HepG2 (cell line): Measurements from ENCODE around the gene ABRACL. TPM values are rescaled to one million over a fixed set of nuclear protein-coding genes. Genes with fewer than 3 reads are reported as not detected.
A peak's percentile ranks its signal among the peaks of the same experiment; 100 is the strongest.

Experiments used
- ATAC-seq: fragments of 200-7000 bp; cut with Tn5 transposase; 3 replicates; pipeline ENCODE4 v1.9.1; 2020; ENCODE audit warnings: mild to moderate bottlenecking, moderate library complexity
- BruUV-seq: library from RNA; stranded (reverse); fragments of 400-500 nt; replicated peaks from 2 replicates; lab custom pipeline; 2021; lab: Mats Ljungman, UMichigan
- CTCF ChIA-PET: fragments of 300-600 bp; formaldehyde crosslinking; extraction: SDS; loops from one replicate; lab custom pipeline; 2021; ENCODE audit warnings: low total read pairs, inconsistent platforms, low intra/inter-chr PET ratio; lab: Yijun Ruan, JAX
- POLR2A ChIA-PET: fragments of 350-600 bp; sonication (Branson Sonifier 250); formaldehyde crosslinking; loops from one replicate; lab custom pipeline; 2020; ENCODE audit warnings: antibody characterized with exemption, inconsistent platforms; lab: Yijun Ruan, JAX
- DNase-seq: peaks from one replicate; pipeline ENCODE4 v3.0.0-alpha.2; 2015; ENCODE audit warnings: low spot score
- FAIRE-seq: peaks from 3 replicates; lab custom pipeline; 2011; peaks lifted over from hg19 to GRCh38; lab: Jason Lieb, UNC
- H2AFZ ChIP-seq: one replicate; pipeline ENCODE4 v1.6.1; 2011; ENCODE audit warnings: low read length, inconsistent platforms
- H3K27ac ChIP-seq: fragments of 300-600 bp; 3 replicates; pipeline ENCODE4 v1.8.0; 2011; ENCODE audit warnings: mixed run types, mild to moderate bottlenecking, mixed read lengths, low read length, inconsistent platforms; ENCODE audit not compliant: insufficient read depth; ENCODE audit errors: extremely low read length
- H3K27me3 ChIP-seq, 2 experiments: fragments of 200-600 bp in 1 of 2; 2 replicates in 1 of 2; 3 replicates in 1 of 2; pipeline versions ENCODE4 v1.6.0 to v1.8.0; 2011; ENCODE audit warnings: low read length in 2 of 2, mild to moderate bottlenecking in 2 of 2, moderate library complexity in 2 of 2, inconsistent platforms in 1 of 2; ENCODE audit not compliant: insufficient read depth in 2 of 2, control insufficient read depth in 1 of 2
- H3K36me3 ChIP-seq, 2 experiments: fragments of 200-600 bp in 1 of 2; replicated peaks in 1 of 2; 2 replicates in 1 of 2; 3 replicates in 1 of 2; pipeline versions ENCODE4 v1.5.1 to v1.8.0; 2011; ENCODE audit warnings: low read length in 2 of 2, inconsistent platforms in 1 of 2; ENCODE audit not compliant: insufficient read depth in 2 of 2, control insufficient read depth in 1 of 2
- H3K4me1 ChIP-seq: 2 replicates; pipeline ENCODE4 v1.5.1; 2012; ENCODE audit warnings: low read length, inconsistent platforms; ENCODE audit not compliant: insufficient read depth
- H3K4me2 ChIP-seq: 2 replicates; pipeline ENCODE4 v1.6.0; 2011; ENCODE audit warnings: low read depth, low read length, inconsistent platforms
- H3K4me3 ChIP-seq, 3 experiments: fragments of 200-600 bp in 1 of 3; sonication (generic), shearing (Covaris generic) in 1 of 3; replicated peaks in 1 of 3; 2 replicates each; pipeline ENCODE4 v1.5.1; 2011 to 2016; ENCODE audit warnings: low read length in 3 of 3, inconsistent platforms in 2 of 3, low read depth in 2 of 3, mild to moderate bottlenecking in 2 of 3, control low read depth in 1 of 3, mixed read lengths in 1 of 3; ENCODE audit not compliant: insufficient read depth in 1 of 3
- H3K79me2 ChIP-seq: one replicate; pipeline ENCODE4 v1.6.1; 2011; ENCODE audit warnings: low read length, inconsistent platforms; ENCODE audit not compliant: insufficient read depth
- H3K9ac ChIP-seq: 2 replicates; pipeline ENCODE4 v1.6.0; 2011; ENCODE audit warnings: mild to moderate bottlenecking, low read depth, low read length, inconsistent platforms; ENCODE audit not compliant: insufficient read depth
- H3K9me3 ChIP-seq: 2 replicates; pipeline ENCODE4 v1.5.1; 2012; ENCODE audit warnings: mild to moderate bottlenecking, low read length
- H4K20me1 ChIP-seq: 2 replicates; pipeline ENCODE4 v1.6.0; 2011; ENCODE audit warnings: inconsistent platforms, mild to moderate bottlenecking, low read length, moderate library complexity; ENCODE audit not compliant: insufficient read depth
- HMGXB3 ChIP-seq: sonication (generic); formaldehyde crosslinking; IDR thresholded peaks from 2 replicates; pipeline ENCODE4 v1.4.0; 2020; ENCODE audit warnings: missing genetic modification reagents, borderline replicate concordance
- IRF1 ChIP-seq: sonication (generic); formaldehyde crosslinking; IDR thresholded peaks from 2 replicates; pipeline ENCODE4 v1.4.0; 2020; ENCODE audit warnings: low read depth, mild to moderate bottlenecking, missing genetic modification reagents
- MNT ChIP-seq: fragments of 450-650 bp; IDR thresholded peaks from 2 replicates; pipeline ENCODE4 v1.6.1; 2016
- RORA ChIP-seq: sonication (generic); formaldehyde crosslinking; IDR thresholded peaks from 2 replicates; pipeline ENCODE4 v1.5.0; 2020; ENCODE audit warnings: mild to moderate bottlenecking, missing genetic modification reagents, moderate library complexity
- THAP9 ChIP-seq: sonication (generic); formaldehyde crosslinking; IDR thresholded peaks from 2 replicates; pipeline ENCODE4; 2020; ENCODE audit warnings: missing genetic modification reagents, mild to moderate bottlenecking, borderline replicate concordance
- ZNF142 ChIP-seq: sonication (generic); formaldehyde crosslinking; IDR thresholded peaks from 2 replicates; pipeline ENCODE4 v1.4.0; 2020; ENCODE audit warnings: missing genetic modification reagents
- ZNF572 ChIP-seq: sonication (generic); formaldehyde crosslinking; IDR thresholded peaks from 2 replicates; pipeline ENCODE4 v1.5.1; 2020; ENCODE audit warnings: mild to moderate bottlenecking, missing genetic modification reagents
- WGBS: methylation state at CpG from one replicate; pipeline ENCODE4 v1.1.6; 2017; ENCODE audit warnings: low lambda C conversion rate; 5-methylcytosine and 5-hydroxymethylcytosine counted together
- in situ Hi-C: cut with HindIII; loops from 2 replicates; pipeline ENCODE4 v1.10.0; 2017; ENCODE audit warnings: low pct_unique_long_range_greater_than_20kb; ENCODE audit not compliant: extremely low pct_ligation_motif_present
- intact Hi-C: fragments of 100-400 bp; cut with micrococcal nuclease; formaldehyde crosslinking; loops from one replicate; pipeline ENCODE4 v1.10.0; 2022; ENCODE audit not compliant: unreplicated experiment
- polyA plus RNA-seq, 8 experiments: library from polyadenylated mRNA; depleted of rRNA in 3 of 8; stranded (reverse) in 7 of 8; unstranded in 1 of 8; fragments of >200 nt; fragmentation: Illumina TruSeq in 4 of 8; extraction: Trizol in 4 of 8; gene quantifications; 2 replicates each; pipeline versions ENCODE4 v1.2.1 to v1.2.3, GENCODE V29; 2011 to 2016; ENCODE audit warnings: low read depth in 4 of 8, missing spikeins in 1 of 8, mixed read lengths in 1 of 8; ENCODE audit not compliant: insufficient read depth in 1 of 8
- total RNA-seq, 5 experiments: library from RNA; depleted of rRNA; stranded (reverse); fragments of >200 nt; fragmentation: Illumina TruSeq; extraction: Trizol; gene quantifications; 2 replicates each; pipeline ENCODE4 v1.2.3, GENCODE V29; 2016; ENCODE audit warnings: low read depth in 1 of 5

The ABRACL gene
- total and polyA plus RNA-seq, 2 of the 13 experiments (the other 11 are each of a cell fraction or from before 2014, with no cell fraction given): 1.4 to 5.4 TPM

GRCh38 chr6:139066080-139066479 is 37.5 kb downstream of the ABRACL start:
- FAIRE-seq (no peak), DNase-seq (no peak), ATAC-seq (peak; percentile 44; the same call in 1 of the 3 replicates)
- ChIA-PET CTCF (no interaction called here), POLR2A (interaction anchor here (0.6 kb wide), 1 partner anchor 53 kb away, joined by 3 read pairs; no protein-coding TSS in a partner anchor)
- H3K36me3 ChIP-seq: no peaks in the 10 kb centered on the region
- H3K4me3 ChIP-seq: no peak overlapping the region
- no peaks in the 10 kb centered on the region for H3K9me3 ChIP-seq
- no peak overlapping the region for H3K4me2 ChIP-seq
- 10% methylated on average over 2 of the region's 2 CpGs for WGBS
- H3K27ac ChIP-seq: no peak overlapping the region
- H3K27me3 ChIP-seq: peaks cover 0 to 6% of the 10 kb centered on the region in 2 experiments; a peak in 1 of 5 replicates
- no peak overlapping the region for H2AFZ ChIP-seq
- no peaks in the 10 kb centered on the region for H3K4me1 ChIP-seq
- no peaks in the 10 kb centered on the region for H3K79me2 ChIP-seq
- intact Hi-C loops (no loop called here), in situ Hi-C loops (no loop called here)
- no peaks in the 10 kb centered on the region for H4K20me1 ChIP-seq
- H3K9ac ChIP-seq: no peak overlapping the region
- BruUV-seq: no TSS peak
- TF ChIP-seq IRF1 (CRISPR knock-in tag) (no peak), THAP9 (CRISPR knock-in tag) (no peak), ZNF142 (CRISPR knock-in tag) (no peak), RORA (CRISPR knock-in tag) (no peak), ZNF572 (CRISPR knock-in tag) (no peak), HMGXB3 (CRISPR knock-in tag) (no peak), MNT (no peak)
